ENCODE results near the gene CDR2. TPM values are rescaled to one million over a fixed set of nuclear protein-coding genes. Genes with fewer than 3 reads are reported as not detected.

Gene CDR2
- total RNA-seq, 1 experiment from 2014 or later, result 23.9 TPM

- ChIA-PET CTCF (interaction anchor here (0.6 kb wide), 1 partner anchor 139 kb away, joined by 3 read pairs; no protein-coding TSS in a partner anchor), POLR2A (no interaction called here)
- intact Hi-C loops (cut with micrococcal nuclease), result no loop called here
- Mint-ChIP-seq H3K27me3 (ENCODE audit: insufficient read depth, unreplicated experiment) (no peaks in the 10 kb centered on the region), H3K9me3 (ENCODE audit: unreplicated experiment) (no peaks in the 10 kb centered on the region), H3K36me3 (ENCODE audit: insufficient read depth, unreplicated experiment) (peaks cover 70% of the 10 kb centered on the region), H3K4me3 (ENCODE audit: unreplicated experiment) (no peak overlapping the region), H3K27ac (ENCODE audit: low read depth, unreplicated experiment) (no peak overlapping the region), H3K4me1 (ENCODE audit: insufficient read depth, unreplicated experiment) (no peaks in the 10 kb centered on the region)
- TF ChIP-seq CTCF (IDR thresholded peaks at IDR 0.05; ENCODE audit: unreplicated experiment), result no peak
- BruUV-seq (replicated peaks), result no TSS peak
- DNase-seq (ENCODE audit: unreplicated experiment), result no peak
These were observed 47.5 kb downstream of the CDR2 start for GRCh38 chr16:22326771-22327445.

- Mint-ChIP-seq H3K27ac (ENCODE audit: low read depth, unreplicated experiment) (no peak overlapping the region), H3K27me3 (ENCODE audit: insufficient read depth, unreplicated experiment) (no peaks in the 10 kb centered on the region), H3K4me3 (ENCODE audit: unreplicated experiment) (no peak overlapping the region), H3K9me3 (ENCODE audit: unreplicated experiment) (no peaks in the 10 kb centered on the region), H3K36me3 (ENCODE audit: insufficient read depth, unreplicated experiment) (peaks cover 68% of the 10 kb centered on the region), H3K4me1 (ENCODE audit: insufficient read depth, unreplicated experiment) (no peaks in the 10 kb centered on the region)
- no peak for TF ChIP-seq CTCF (IDR thresholded peaks at IDR 0.05; ENCODE audit: unreplicated experiment)
- intact Hi-C loops (cut with micrococcal nuclease), result no loop called here
- no peak for DNase-seq (ENCODE audit: unreplicated experiment)
- BruUV-seq (replicated peaks), result no TSS peak
- ChIA-PET POLR2A (no interaction called here), CTCF (interaction anchor here (0.6 kb wide), 2 partner anchors 48 to 139 kb away, joined by 3 read pairs; no protein-coding TSS in a partner anchor)
These were observed 48.1 kb downstream of the CDR2 start for GRCh38 chr16:22326369-22326652.

GRCh38 chr16:22325598-22326368 lies 48.6 kb downstream of the CDR2 start:
- Mint-ChIP-seq H3K4me3 (ENCODE audit: unreplicated experiment) (no peak overlapping the region), H3K27me3 (ENCODE audit: insufficient read depth, unreplicated experiment) (no peaks in the 10 kb centered on the region), H3K36me3 (ENCODE audit: insufficient read depth, unreplicated experiment) (peaks cover 68% of the 10 kb centered on the region), H3K27ac (ENCODE audit: low read depth, unreplicated experiment) (no peak overlapping the region), H3K4me1 (ENCODE audit: insufficient read depth, unreplicated experiment) (no peaks in the 10 kb centered on the region), H3K9me3 (ENCODE audit: unreplicated experiment) (no peaks in the 10 kb centered on the region)
- DNase-seq (ENCODE audit: unreplicated experiment), result no peak
- no TSS peak for BruUV-seq (replicated peaks)
- intact Hi-C loops (cut with micrococcal nuclease), result no loop called here
- no peak for TF ChIP-seq CTCF (IDR thresholded peaks at IDR 0.05; ENCODE audit: unreplicated experiment)
- ChIA-PET POLR2A (interaction anchor here (0.9 kb wide), 1 partner anchor 21 kb away, joined by 3 read pairs; no protein-coding TSS in a partner anchor), CTCF (interaction anchor here (0.6 kb wide), 1 partner anchor 48 kb away, joined by 3 read pairs; no protein-coding TSS in a partner anchor)

GRCh38 chr16:22324787-22325597 lies 49.4 kb downstream of the CDR2 start:
- Mint-ChIP-seq H3K4me1 (ENCODE audit: insufficient read depth, unreplicated experiment) (no peaks in the 10 kb centered on the region), H3K36me3 (ENCODE audit: insufficient read depth, unreplicated experiment) (peaks cover 68% of the 10 kb centered on the region), H3K4me3 (ENCODE audit: unreplicated experiment) (no peak overlapping the region), H3K9me3 (ENCODE audit: unreplicated experiment) (no peaks in the 10 kb centered on the region), H3K27ac (ENCODE audit: low read depth, unreplicated experiment) (no peak overlapping the region), H3K27me3 (ENCODE audit: insufficient read depth, unreplicated experiment) (no peaks in the 10 kb centered on the region)
- no TSS peak for BruUV-seq (replicated peaks)
- intact Hi-C loops (cut with micrococcal nuclease), result loop anchor here (5.0 kb wide), 1 partner anchor 1168 kb away; the partner anchor contains the start of gene LDAF1
- POLR2A ChIA-PET, result interaction anchor here (0.6 to 0.9 kb wide), 2 partner anchors 21 to 24 kb away, joined by 3 read pairs; no protein-coding TSS in a partner anchor
- CTCF ChIA-PET, result no interaction called here
- no peak for DNase-seq (ENCODE audit: unreplicated experiment)
- TF ChIP-seq CTCF (IDR thresholded peaks at IDR 0.05; ENCODE audit: unreplicated experiment), result no peak

All from MCF 10A (cell line).